Ectodermal cell (in vitro differentiated cells): Measurements from ENCODE around the gene SAPCD2.

Source experiments
- H3K27ac ChIP-seq: 2 replicates; pipeline ENCODE4 v1.7.0; 2013; ENCODE audit warnings: mild to moderate bottlenecking, low read depth, low read length; ENCODE audit not compliant: insufficient read depth, poor library complexity, severe bottlenecking
- H3K27me3 ChIP-seq: 2 replicates; pipeline ENCODE4 v1.7.0; 2013; ENCODE audit warnings: mild to moderate bottlenecking, low read length; ENCODE audit not compliant: insufficient read depth, control insufficient read depth, poor library complexity, severe bottlenecking
- H3K36me3 ChIP-seq: one replicate; pipeline ENCODE4 v1.7.0; 2013; ENCODE audit warnings: low read length; ENCODE audit not compliant: control insufficient read depth, insufficient read depth
- H3K4me1 ChIP-seq: one replicate; pipeline ENCODE4 v1.7.0; 2013; ENCODE audit warnings: low read length; ENCODE audit not compliant: control insufficient read depth, insufficient read depth
- H3K4me3 ChIP-seq: 2 replicates; pipeline ENCODE4 v1.7.0; 2013; ENCODE audit warnings: low read depth, low read length, control low read depth; ENCODE audit not compliant: insufficient read depth
- H3K9me3 ChIP-seq: 2 replicates; pipeline ENCODE4 v1.7.0; 2013; ENCODE audit warnings: mild to moderate bottlenecking, low read length, moderate library complexity; ENCODE audit not compliant: control insufficient read depth
- WGBS, 2 experiments: methylation state at CpG; one replicate each; pipeline ENCODE4 v1.1.7; 2013; ENCODE audit warnings: missing lambda C conversion rate in 2 of 2; 5-methylcytosine and 5-hydroxymethylcytosine counted together

The SAPCD2 gene

DNA sequence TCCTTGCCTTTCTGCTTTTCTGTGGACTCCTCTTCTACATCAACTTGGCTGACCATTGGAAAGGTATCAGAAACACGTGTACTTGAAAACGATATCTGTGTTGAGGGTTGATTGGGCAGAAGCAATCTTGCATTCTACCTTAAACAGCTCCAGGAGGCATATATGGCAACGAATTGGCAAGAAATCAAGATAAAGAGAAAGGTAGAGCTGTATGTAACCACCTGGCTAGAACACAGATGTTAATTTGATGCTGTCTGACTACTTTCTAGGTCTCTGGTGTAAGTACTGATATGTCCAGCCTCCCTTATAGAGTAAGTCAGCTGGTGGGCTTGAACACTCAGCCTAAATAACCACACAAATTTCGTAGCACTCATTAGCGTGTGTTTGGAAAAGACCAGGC, 17.8 kb upstream of the SAPCD2 start:
- Histone ChIP-seq H3K27me3 (peaks cover 23% of the 10 kb centered on the region), H3K9me3 (no peaks in the 10 kb centered on the region), H3K27ac (no peak overlapping the region), H3K4me1 (peaks cover 12% of the 10 kb centered on the region), H3K4me3 (peak overlapping the region; percentile 88), H3K36me3 (peaks cover 10% of the 10 kb centered on the region)
- 93 to 94% methylated on average over 5 of the region's 5 CpGs for WGBS, 2 experiments

DNA sequence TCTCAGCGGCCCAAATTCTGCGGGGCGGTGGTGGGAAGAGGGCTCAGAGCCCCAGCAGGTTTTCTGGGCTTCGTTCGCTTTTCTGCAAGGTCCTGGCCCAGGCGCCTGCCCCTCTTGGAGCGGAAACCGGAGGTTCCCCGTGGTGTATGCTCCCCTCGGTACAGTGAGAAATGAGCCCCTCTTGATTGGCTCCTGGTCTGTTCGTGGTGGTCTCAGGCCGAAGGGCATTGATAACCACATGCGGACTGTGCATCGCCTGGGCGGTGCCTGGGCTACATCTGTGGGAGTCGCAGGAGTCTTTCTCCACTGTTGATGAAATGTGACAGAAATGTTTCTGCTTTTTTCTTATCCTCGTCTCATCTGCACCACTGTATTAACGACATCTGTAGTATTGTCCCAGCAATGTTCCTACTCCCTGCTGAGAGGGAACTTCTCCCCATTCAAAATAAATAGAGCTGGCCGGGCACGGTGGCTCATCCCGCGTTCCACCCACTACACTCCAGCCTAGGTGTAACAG, 17.1 kb upstream of the SAPCD2 start:
- H3K4me1 ChIP-seq, result peaks cover 12% of the 10 kb centered on the region
- peak overlapping the region; percentile 55 for H3K27ac ChIP-seq
- 5 to 6% methylated on average over 22 of the region's 22 CpGs for WGBS, 2 experiments

GRCh38 chr9:137086531-137087408, 16.4 kb upstream of the SAPCD2 start, which contains the start of gene MAN1B1:
Gene MAN1B1, plus strand, starts transcription at chr9:137086985. Its CDS starts 15 bp downstream, at chr9:137087000.
- Histone ChIP-seq H3K9me3 (no peaks in the 10 kb centered on the region), H3K27ac (peak within 1 kb of the TSS; percentile 55), H3K4me3 (peak within 1 kb of the TSS; percentile 88), H3K4me1 (peaks cover 12% of the 10 kb centered on the region), H3K27me3 (peaks cover 28% of the 10 kb centered on the region), H3K36me3 (peaks cover 6% of the 10 kb centered on the region)
- WGBS, 2 experiments, result 0 to 1% methylated on average over 101 of the region's 101 CpGs

More for the DNA sequence above, 17.1 kb upstream of the SAPCD2 start:
- no peaks in the 10 kb centered on the region for H3K9me3 ChIP-seq
- peaks cover 23% of the 10 kb centered on the region for H3K27me3 ChIP-seq
- H3K36me3 ChIP-seq, result peaks cover 6% of the 10 kb centered on the region
- peak overlapping the region; percentile 88 for H3K4me3 ChIP-seq

DNA sequence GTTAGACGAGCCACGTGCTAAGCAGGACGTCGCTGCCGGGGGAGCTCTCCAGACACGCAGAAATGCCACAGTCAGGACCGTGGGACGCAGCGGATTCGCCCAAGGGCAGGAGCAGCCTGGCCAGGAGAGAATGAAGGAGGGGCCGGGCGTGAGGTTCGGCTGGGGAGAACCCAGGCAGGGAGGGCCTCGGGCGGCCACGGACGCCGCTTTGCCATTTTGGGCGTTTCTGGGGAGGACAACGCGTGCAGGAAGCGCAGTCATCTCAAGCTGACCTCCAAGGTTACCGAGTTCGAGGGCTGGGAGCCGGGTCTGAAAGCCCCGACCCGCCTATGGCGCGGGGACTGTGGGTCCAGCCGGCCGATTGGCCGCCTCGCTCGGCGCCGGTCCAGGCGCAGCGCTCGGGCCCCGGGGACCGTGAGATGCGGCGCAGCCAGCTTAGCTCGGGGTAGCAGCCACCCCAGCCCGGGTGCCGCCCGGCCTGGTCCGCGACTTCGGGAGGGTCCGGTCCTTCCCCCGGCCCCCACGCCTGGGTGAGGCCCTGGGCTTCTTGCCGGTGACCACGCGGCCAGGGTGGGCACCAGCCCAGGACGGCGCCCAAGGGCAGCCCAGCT, 15.7 kb upstream of the SAPCD2 start:
- peaks cover 6% of the 10 kb centered on the region for H3K36me3 ChIP-seq
- 6 to 7% methylated on average over 58 of the region's 58 CpGs for whole genome bisulfite sequencing, 2 experiments
- no peaks in the 10 kb centered on the region for H3K9me3 ChIP-seq
- H3K27ac ChIP-seq, result no peak overlapping the region
- peak overlapping the region; percentile 88 for H3K4me3 ChIP-seq
- H3K27me3 ChIP-seq, result peaks cover 30% of the 10 kb centered on the region
- peaks cover 12% of the 10 kb centered on the region for H3K4me1 ChIP-seq

DNA sequence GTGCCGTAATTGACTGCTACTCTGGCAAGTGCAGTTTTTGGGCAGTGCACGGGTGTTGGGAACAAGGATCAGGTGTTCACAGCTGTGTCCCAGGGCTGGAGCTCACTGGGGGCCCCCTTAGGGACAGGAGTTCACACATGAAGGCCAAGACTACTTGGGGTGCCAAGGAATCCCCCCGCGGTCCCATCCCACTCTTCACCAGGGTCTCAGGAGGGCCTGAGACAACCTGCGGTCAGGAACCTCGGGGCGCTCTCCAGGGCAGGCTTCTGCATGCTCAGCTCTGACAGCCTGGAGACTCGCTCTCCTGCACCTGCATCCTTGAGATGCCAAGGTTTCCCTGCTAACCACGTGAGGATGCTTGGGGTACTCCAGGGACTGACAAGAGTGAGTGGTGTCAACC, 14.2 kb upstream of the SAPCD2 start:
- 83% methylated on average over 9 of the region's 9 CpGs for WGBS, 2 experiments
- no peak overlapping the region for H3K4me3 ChIP-seq
- peaks cover 6% of the 10 kb centered on the region for H3K36me3 ChIP-seq
- peaks cover 12% of the 10 kb centered on the region for H3K4me1 ChIP-seq
- H3K9me3 ChIP-seq, result no peaks in the 10 kb centered on the region
- H3K27me3 ChIP-seq, result peaks cover 44% of the 10 kb centered on the region
- H3K27ac ChIP-seq, result no peak overlapping the region

DNA sequence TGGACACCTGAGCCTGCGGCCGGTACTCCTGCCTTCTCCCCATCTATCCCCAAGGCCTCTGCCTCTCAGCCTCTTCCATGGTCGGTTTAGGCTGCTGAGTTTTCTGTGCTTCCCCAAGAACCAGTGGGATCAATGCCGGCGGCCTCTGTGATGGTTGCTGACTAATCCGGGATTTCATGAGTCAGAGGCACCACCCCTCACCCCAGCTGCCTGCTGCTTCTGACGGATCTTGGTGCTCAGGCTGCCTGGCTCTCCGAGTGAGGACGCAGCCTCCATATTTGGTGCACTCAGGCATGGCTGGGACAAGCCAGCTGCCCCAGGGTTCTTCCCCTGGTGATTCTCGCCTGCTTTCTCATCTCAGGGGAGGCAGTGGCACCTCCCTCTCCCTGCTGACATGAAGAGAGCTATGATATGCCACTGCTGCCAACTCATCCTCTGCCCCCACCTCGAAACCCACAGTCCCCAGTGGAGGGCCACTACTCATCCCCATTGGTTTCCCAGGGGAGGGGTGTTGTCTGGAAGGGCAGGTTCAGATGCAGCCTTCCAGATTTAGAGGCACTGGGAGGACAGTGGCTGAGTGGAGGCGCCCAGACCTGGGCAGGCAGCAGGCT, 13.1 kb upstream of the SAPCD2 start:
- no peaks in the 10 kb centered on the region for H3K9me3 ChIP-seq
- H3K36me3 ChIP-seq, result no peaks in the 10 kb centered on the region
- H3K4me1 ChIP-seq, result peaks cover 13% of the 10 kb centered on the region
- no peak overlapping the region for H3K27ac ChIP-seq
- H3K27me3 ChIP-seq, result peaks cover 55% of the 10 kb centered on the region
- 56 to 61% methylated on average over 12 of the region's 12 CpGs for WGBS, 2 experiments
- no peak overlapping the region for H3K4me3 ChIP-seq

DNA sequence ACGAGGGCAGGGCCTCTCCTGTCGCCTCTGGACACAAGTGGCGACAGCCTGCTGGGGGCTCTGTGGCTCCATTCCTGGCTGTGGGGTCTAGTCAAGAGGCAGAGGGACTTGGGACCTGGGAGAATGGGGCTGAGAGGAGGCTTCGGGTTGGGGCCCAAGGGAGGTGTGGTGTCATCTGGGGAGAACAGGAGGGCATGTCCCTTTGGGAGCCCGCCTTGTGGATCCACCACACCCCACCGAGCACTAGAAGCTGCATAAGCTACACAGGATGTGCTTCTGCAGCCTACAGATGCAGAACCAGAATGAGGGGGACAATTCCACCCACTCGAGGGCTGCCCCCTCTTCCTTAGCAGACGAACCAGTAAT, 12.6 kb upstream of the SAPCD2 start:
- Histone ChIP-seq H3K36me3 (no peaks in the 10 kb centered on the region), H3K27me3 (peaks cover 61% of the 10 kb centered on the region), H3K27ac (no peak overlapping the region), H3K4me1 (peaks cover 16% of the 10 kb centered on the region), H3K4me3 (no peak overlapping the region), H3K9me3 (no peaks in the 10 kb centered on the region)
- WGBS, 2 experiments, result 86 to 89% methylated on average over 8 of the region's 8 CpGs

- Histone ChIP-seq H3K9me3 (no peaks in the 10 kb centered on the region), H3K36me3 (no peaks in the 10 kb centered on the region), H3K4me1 (peaks cover 13% of the 10 kb centered on the region), H3K4me3 (no peak overlapping the region), H3K27me3 (peaks cover 66% of the 10 kb centered on the region), H3K27ac (no peak overlapping the region)
- 93 to 94% methylated on average over 16 of the region's 16 CpGs for WGBS, 2 experiments
Observed at GRCh38 chr9:137082222-137082924, 12.0 kb upstream of the SAPCD2 start.

DNA sequence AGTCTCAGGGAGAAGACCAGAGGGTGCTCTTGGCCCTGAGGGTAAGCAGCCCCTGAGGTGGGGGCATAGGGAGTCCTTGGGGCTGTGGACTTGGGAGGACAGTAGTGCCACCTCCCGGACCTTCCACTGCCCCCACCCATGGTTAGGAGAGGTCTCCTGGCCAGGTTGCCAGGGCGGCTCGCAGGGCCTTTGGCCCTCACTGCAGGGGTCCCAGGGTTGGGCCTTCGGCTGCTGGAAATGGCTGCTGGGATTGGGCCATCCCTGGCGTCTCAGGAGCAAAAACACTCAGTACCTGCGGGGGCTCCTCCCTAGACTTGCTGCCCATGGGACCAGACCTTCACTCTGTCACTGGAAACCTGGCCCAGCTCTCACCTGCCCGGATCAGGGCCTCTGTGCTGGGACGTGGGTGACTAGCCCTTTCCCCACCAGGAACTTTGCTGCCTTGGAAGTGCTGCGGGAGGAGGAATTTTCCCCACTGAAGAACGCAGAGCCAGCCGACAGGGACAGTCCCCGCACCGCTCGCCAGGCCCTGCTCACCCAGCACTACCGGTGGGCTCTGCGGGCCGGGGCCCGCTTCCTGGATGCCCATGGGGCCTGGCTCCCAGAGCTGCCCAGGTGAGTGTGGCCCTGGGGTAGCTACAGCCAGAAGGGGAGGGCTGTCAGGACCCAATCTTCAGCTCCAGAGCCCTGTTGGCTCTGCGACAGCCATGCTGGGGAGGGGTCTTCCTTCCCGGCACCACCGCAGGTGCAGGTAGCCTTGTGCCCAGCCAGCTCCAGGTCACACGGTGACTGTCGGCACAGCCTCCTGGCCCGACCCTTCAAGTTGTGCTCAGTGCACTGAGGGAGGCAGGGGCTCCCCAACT, 10.1 kb upstream of the SAPCD2 start:
- Histone ChIP-seq H3K36me3 (no peaks in the 10 kb centered on the region), H3K4me3 (no peak overlapping the region), H3K27ac (no peak overlapping the region), H3K9me3 (no peaks in the 10 kb centered on the region), H3K4me1 (peaks cover 10% of the 10 kb centered on the region), H3K27me3 (peaks cover 75% of the 10 kb centered on the region)
- 89 to 92% methylated on average over 24 of the region's 24 CpGs for WGBS, 2 experiments
